T-helper 2 cell (primary cell): ENCODE results near the gene TMED1.
"Not testable (repeated sequence)": the region's sequence is repeated elsewhere in the genome, so short reads cannot be mapped to it uniquely, and the experiment has no call there.

ENCODE experiments used
- DNase-seq, 5 experiments: peaks; one replicate each; pipeline versions ENCODE4 v3.0.0 to v3.0.0-alpha.2; 2012 to 2022

The TMED1 gene

DNA sequence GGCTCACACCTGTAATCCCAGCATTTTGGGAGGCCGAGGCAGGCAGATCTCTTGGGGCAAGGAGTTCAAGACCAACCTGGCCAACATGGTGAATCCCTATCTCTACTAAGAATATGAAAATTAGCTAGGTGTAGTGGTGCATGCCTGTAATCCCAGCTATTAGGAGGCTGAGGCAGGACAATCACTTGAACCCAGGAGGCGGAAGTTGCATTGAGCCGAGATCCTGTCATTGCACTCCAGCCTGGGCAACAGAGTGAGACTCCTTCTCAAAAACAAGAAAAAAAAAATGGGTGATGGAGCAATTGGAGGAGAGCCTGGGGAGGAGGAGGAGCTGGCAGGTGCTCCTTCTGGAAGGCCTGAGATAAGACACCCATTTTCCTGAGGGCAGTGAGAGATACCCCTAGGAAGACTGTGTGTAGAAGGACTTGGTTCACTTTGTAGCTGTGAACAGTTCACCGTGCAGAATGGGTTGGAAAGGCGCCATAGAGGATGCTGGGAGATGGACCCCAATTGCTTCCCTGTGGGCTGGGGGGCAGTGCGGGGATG lies 26.6 kb upstream of the TMED1 start:
- no peak for DNase-seq

GRCh38 chr19:10861103-10861651 lies 25.2 kb upstream of the TMED1 start:
- DNase-seq, result peak in 2 of 5 experiments; percentile 8 to 48

- no peak for DNase-seq
Measured at GRCh38 chr19:10858204-10858828, 22.3 kb upstream of the TMED1 start.

- not testable (repeated sequence) for DNase-seq
Measured at GRCh38 chr19:10856899-10857298, 20.9 kb upstream of the TMED1 start.

- peak in 1 of 5 experiments; percentile 54 for DNase-seq
Measured at GRCh38 chr19:10855879-10856522, 20.0 kb upstream of the TMED1 start.

DNA sequence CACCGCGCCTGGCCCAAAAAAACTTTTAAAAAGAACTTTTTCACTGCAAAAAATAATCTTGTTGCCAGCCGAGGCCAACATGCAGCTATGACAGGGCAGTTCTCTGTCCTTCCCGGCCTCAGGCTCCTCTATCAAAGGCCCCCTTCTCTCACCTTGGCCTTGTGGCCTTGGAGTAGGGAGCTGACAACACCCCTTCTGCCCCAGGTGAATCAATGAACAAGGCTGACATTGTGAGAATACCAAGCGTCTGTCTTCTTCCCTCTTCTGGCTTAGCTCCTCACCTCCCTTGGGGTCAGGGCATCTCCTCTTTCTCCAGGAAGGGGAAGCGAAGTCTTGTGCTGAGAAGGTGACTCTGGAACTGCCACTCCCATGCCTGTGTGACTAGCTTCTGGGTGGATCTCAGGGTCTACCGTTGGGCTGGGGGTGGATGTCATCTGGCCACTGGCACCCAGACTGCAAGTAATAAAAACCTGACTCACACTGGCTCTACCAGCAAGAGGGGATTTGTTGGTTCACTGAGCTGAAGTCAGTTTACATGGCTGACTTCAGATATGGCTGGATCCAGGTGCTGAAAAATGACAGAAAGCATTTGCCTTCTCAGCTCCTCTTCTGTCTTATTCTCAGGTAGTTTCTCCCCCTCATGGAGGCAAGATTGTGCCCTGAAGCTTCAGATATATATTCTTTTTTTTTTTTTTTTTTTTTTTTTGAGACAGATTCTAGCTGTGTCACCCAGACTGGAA lies 18.5 kb upstream of the TMED1 start:
- DNase-seq, result no peak

DNA sequence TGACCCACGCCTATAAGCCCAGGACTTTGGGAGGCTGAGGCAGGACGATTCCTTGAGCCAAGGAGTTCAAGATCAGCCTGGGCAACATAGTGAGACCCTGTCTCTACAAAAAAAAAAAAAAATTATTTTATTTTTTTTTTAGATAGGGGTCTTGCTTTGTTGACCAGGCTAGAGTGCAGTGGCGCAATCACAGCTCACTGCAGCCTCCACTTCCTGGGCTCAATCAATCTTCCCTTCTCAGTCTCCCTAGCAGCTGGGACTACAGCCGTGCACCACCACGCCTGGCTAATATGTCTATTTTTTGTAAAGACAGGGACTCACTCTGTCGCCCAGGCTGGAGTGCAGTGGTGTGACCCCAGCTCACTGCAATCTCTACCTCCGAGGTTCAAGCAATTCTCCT lies 16.9 kb upstream of the TMED1 start:
- no peak for DNase-seq

- DNase-seq, result no peak
Measured at GRCh38 chr19:10852098-10852800, 16.2 kb upstream of the TMED1 start.

- DNase-seq, result no peak
Measured at GRCh38 chr19:10850631-10851030, 14.6 kb upstream of the TMED1 start.

DNA sequence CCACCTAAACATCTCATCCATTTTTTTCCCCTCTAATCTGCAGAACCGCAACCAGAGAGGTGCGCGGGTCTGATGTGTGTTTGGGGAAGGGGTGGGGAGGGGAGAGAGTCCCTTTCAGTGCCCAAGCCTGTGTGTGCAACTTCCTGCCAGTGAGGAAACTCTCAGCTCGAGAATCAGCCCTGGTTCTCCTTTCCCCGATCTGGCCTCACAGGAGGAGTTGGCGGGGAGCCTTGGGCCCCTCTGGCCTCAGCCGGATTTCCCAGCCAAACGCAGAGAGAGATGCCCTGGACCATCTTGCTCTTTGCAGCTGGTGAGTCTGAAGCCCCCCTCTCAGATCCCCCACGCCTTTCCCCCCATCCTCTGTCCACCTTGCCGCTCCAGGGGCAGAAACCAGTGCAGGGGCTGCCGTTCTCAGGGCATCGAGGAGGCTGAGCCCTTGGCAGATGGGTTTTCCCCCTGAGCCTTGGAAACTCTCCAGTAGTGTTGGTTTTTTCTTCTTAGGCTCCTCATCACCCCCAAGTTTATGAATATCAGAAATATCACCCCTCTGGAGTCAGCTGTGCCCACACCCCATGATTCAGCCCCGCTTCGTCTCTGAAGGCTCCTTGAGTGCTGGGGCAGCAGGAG lies 12.3 kb upstream of the TMED1 start, which contains the start of gene C19orf38:
TSS of gene C19orf38 (plus strand) at position 186 of the 627 bp plus-strand sequence. CDS start at position 280, 94 bp downstream.
- no peak for DNase-seq

- no peak for DNase-seq
Measured at GRCh38 chr19:10846500-10847202, 10.6 kb upstream of the TMED1 start.

DNA sequence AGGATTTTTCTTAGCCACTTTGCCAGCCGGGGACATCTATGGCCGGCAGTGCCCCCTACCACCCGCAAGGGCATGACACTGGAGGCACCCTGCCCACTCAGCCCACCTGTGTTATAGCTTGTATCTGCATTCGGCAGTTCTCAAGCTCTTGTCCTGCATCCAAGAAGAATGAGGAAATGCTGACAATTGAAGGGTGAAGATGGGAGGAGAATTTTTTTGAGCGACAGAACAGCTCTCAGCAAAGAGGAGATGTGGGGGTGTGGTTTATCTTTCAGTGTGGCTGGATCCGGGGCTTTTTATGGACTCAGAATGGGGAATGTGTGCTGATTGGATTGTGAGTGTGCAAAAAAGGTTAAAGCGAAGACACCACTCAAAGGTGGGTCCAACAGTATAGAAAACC lies 6.8 kb upstream of the TMED1 start:
- DNase-seq, result no peak

GRCh38 chr19:10839114-10840050 lies 3.4 kb upstream of the TMED1 start:
- no peak for DNase-seq

- no peak for DNase-seq
Measured at GRCh38 chr19:10838377-10838776, 2.4 kb upstream of the TMED1 start.

GRCh38 chr19:10837649-10838048 lies 1.6 kb upstream of the TMED1 start:
- DNase-seq, result not testable (repeated sequence)

- peak in 4 of 5 experiments; percentile 55 to 95 (median 68) for DNase-seq
Measured at GRCh38 chr19:10836479-10837330, 693 bp upstream of the TMED1 start.

- no peak for DNase-seq
Measured at GRCh38 chr19:10835089-10835753, 791 bp downstream of the TMED1 start.

GRCh38 chr19:10832939-10833296 lies 3.1 kb downstream of the TMED1 start:
- no peak for DNase-seq
